Stromal cell of bone marrow (primary cell): ENCODE measurements around the gene FAIM2.

Experiments
- DNase-seq: peaks from one replicate; pipeline ENCODE4 v3.0.0-alpha.2; 2012; ENCODE audit warnings: low read depth

The FAIM2 gene

DNA sequence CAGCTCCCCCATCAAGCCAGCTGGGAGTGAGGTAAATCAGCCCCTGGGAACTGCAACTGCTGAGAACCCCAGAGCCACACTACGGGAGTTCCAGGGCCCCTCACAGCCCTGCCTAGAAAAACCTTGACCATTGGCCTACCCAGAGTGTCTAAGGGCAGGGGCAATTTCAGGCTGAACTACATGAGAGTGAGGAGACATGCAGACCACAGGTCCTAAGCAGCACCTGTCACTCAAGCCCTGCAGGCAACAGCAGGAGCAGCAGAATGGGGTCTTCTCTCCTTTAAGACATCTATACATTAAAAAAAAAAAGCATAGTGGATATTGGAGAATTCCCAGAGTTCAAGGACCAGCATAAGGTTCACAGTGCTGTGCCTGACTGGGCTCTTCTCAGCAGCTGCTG, 80.3 kb downstream of the FAIM2 start:
- DNase-seq: no peak

DNA sequence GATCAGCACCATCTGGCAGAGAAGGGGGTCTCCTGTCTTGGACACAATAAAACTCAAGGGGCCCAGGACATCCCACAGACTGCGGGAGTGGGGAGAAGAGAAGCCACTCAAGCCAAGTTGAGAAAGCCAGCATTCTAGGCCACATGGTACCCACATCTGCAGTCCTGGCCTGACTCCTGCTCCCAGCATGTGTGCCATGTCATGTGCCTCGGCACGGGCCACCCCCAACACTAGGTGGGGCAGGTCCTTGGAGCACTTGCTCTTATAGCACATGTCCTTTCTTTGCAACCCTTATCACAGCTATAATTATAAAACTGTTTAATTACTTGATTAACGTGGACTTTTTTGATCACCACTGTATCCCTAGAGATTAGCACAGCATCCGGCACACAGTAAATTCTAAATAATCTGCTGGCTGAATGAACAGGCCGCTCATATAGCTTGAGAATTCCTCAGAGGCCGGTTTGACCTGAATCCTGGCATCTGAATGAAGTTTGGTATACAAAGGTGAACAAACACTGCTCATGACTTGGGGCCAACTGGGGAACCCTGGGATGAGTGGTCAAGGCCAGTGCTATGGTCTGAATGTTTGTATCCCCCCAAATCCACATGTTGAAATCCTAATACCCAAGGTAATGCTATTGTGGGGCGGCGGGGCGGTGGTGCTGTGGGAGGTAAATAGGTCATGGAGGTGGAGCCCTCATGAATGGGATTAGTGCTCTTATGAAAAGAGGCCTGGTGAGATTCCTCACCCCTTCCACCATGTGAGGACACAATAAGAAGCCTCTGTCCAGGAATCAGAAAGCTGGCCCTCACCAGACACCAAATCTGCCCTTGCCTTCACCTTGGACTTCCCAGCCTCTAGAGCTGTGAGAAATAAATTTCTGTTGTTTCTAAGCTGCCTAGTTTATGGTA, 82.1 kb downstream of the FAIM2 start:
- DNase-seq: no peak

DNA sequence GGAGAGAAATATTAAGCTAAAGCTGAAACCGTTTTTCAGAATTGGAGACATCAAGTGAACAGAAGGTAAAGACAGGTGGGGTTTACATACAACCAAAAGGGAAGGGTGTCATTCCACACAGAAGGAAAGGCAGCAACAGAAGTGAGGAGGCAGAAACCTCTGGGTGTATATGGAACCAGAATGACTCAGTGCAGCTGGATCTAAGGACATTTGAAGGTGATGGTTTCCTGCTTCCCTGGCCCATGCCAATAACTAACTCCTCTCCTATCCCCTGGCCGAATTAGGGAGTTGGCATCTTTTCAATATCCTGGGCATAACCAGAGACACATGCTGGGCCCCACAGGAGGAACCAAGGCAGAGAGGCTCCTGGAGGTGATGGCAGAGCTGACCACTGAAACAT, 83.9 kb downstream of the FAIM2 start:
- no peak for DNase-seq

DNA sequence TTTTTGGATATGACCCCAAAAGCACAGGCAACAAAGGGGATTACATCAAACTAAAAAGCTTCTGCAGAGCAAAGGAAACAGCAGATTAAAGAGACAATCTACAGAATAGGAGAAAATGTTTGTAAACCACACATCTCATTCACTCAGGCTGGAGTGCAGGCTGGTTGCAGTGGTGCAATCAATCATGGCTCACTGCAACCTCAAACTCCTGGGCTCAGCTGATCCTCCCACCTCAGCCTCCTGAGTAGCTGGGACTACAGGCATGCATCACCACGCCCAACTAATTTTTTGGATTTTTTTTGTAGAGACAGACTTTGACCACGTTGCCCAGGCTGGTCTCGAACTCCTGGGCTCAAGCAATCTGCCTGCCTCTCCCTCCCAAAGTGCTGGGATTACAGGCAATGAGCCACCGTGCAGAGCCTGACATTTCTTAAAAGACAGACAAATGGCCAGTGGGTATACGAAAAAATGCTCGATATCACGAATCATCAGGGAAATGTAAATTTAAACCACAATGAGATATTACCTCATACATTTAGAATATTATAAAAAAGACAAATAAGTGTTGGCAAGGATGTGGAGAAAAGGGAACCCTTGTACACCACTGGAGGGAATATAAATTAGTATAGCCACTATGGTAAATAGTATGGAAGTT, 85.3 kb downstream of the FAIM2 start:
- no peak for DNase-seq
